ENCODE measurements around the gene IFITM10.

DNA sequence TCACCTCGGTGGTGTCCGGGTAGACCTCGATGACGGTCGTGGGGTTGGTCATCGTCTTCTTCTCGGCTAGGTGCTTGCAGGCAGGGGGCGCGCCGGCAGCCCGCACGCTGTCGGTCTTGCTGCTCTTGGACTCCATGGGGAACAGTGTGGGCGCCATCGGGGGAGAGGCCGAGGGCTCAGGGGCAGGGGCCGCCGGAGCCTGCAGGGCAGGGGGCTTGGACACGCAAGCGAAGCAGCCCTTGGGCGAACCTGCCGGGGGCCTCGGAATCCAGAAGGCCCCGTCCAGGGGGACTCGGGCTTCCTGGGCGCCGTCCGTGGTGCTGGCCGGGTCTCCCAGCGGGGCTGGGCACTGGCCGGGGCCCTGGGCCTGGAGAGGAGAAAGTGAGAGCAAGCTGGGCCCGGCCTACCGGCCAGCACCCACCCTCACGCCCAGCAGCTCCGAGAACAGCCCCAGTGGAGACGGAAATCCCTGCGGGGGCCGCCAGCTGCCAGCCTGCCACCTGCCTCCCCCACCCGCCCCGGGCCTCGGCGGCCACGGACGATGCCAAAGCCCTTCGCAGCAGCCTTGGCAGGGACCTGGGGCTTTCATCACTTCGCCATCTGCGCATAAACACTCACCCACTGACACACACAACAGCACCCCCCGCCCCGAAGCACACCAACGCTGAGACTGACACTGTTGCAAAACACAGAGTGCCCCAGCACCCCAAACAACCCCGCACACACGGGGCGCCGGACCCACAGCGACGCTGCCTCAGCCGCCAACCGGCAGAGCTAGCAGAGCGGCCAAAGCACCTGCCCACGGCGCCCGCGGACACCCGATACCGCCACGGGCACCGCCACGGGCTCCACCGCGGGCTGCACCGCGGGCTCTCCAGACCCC, 2.4 kb downstream of the IFITM10 start:
- TF ChIP-seq EZH2 (IDR thresholded peaks at IDR 0.05; ENCODE audit: borderline replicate concordance): no peak
- TF ChIP-seq, protein P1, sequence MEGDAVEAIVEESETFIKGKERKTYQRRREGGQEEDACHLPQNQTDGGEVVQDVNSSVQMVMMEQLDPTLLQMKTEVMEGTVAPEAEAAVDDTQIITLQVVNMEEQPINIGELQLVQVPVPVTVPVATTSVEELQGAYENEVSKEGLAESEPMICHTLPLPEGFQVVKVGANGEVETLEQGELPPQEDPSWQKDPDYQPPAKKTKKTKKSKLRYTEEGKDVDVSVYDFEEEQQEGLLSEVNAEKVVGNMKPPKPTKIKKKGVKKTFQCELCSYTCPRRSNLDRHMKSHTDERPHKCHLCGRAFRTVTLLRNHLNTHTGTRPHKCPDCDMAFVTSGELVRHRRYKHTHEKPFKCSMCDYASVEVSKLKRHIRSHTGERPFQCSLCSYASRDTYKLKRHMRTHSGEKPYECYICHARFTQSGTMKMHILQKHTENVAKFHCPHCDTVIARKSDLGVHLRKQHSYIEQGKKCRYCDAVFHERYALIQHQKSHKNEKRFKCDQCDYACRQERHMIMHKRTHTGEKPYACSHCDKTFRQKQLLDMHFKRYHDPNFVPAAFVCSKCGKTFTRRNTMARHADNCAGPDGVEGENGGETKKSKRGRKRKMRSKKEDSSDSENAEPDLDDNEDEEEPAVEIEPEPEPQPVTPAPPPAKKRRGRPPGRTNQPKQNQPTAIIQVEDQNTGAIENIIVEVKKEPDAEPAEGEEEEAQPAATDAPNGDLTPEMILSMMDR (IDR thresholded peaks at IDR 0.05; ENCODE audit: poor library complexity): no peak
